ENCODE data around the gene PARP12. TPM values are rescaled to one million over a fixed set of nuclear protein-coding genes. Genes with fewer than 3 reads are reported as not detected.

PARP12 gene
- total RNA-seq, 1 donor from 2014 or later = 54.6 TPM

DNA sequence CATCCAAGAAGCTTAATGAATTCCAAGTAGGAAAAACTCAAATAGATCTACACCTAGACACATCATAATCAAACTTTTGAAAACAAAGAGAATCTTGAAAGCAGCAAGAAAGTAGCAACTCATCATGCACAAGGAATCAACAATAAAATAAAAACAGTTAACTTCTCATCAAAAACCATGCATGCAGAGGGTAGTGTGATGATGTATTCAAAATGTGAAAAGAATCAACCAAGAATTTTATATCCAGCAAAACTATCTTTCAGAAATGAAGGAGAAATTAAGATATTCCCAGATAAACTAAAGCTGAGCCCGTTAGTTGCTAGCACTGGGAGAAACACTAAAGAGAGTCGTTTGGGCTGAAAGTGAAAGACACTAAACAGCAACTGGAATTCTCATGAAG is 4.3 kb upstream of the PARP12 start:
- peaks cover 0 to 23% of the 10 kb centered on the region in 2 donors for H3K9me3 ChIP-seq
- TF ChIP-seq, protein P1, sequence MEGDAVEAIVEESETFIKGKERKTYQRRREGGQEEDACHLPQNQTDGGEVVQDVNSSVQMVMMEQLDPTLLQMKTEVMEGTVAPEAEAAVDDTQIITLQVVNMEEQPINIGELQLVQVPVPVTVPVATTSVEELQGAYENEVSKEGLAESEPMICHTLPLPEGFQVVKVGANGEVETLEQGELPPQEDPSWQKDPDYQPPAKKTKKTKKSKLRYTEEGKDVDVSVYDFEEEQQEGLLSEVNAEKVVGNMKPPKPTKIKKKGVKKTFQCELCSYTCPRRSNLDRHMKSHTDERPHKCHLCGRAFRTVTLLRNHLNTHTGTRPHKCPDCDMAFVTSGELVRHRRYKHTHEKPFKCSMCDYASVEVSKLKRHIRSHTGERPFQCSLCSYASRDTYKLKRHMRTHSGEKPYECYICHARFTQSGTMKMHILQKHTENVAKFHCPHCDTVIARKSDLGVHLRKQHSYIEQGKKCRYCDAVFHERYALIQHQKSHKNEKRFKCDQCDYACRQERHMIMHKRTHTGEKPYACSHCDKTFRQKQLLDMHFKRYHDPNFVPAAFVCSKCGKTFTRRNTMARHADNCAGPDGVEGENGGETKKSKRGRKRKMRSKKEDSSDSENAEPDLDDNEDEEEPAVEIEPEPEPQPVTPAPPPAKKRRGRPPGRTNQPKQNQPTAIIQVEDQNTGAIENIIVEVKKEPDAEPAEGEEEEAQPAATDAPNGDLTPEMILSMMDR (IDR thresholded peaks at IDR 0.05) = no peak
- H3K27ac ChIP-seq = no peak overlapping the region
- no peak overlapping the region for H3K4me3 ChIP-seq
- DNase-seq (ENCODE audit: low spot score in 2 of 2) = no peak
- intact Hi-C loops (cut with DNase I) = no loop called here
- H3K4me1 ChIP-seq = peaks cover 0 to under 1% of the 10 kb centered on the region in 2 donors
- no peaks in the 10 kb centered on the region for H3K27me3 ChIP-seq
- H3K36me3 ChIP-seq = no peaks in the 10 kb centered on the region

DNA sequence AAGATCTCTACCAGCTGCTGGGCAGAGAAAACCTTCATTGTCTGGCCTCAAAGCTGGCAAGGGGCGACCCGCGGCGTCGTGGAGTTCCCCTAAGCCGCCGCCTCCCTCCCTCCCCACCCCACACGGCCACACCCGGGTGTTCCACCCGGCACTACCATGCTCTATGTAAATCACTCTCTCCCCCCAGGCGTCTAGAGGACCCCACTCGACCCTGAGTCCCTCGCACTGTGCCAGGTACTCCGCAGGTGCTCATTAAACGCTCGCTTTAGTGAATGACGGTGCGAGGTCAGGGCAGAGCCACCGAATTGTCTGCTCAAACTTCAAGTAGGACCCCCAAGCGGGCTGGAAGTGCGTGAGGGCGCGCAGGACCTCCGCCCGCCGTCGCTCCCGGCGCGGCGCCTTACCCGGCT is 628 bp downstream of the PARP12 start:
- Histone ChIP-seq H3K9me3 (peaks cover 0 to 6% of the 10 kb centered on the region in 2 donors), H3K4me3 (peak overlapping the region; percentile 87 to 89), H3K36me3 (no peaks in the 10 kb centered on the region), H3K4me1 (peaks cover 0 to 23% of the 10 kb centered on the region in 2 donors), H3K27ac (peak overlapping the region; percentile 91 to 92), H3K27me3 (no peaks in the 10 kb centered on the region)
- intact Hi-C loops (cut with DNase I) = loop anchor here (2.0 to 5.0 kb wide), 3 partner anchors 113 to 385 kb away; partner anchors contain the start of gene HIPK2
- TF ChIP-seq, protein P1 (IDR thresholded peaks at IDR 0.05) = no peak
- no peak for DNase-seq (ENCODE audit: low spot score in 2 of 2)

DNA sequence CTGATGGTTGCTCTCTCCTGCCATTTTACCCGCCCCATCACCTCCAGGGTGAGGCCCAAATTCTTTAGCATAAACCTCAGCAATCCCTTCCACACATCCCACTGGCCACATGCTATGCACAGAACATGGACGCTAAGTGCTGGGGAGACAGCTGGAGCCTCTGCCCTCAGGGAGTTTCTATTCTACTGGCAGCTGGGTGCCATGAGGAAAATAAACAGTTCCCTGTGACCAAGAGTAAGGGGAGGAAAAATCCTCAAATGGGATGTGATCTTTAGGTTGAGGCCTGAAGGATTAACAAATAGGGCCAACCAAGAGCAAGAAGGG is 1.2 kb downstream of the PARP12 start:
- intact Hi-C loops (cut with DNase I) = loop anchor here (5.0 kb wide), 2 partner anchors 284 to 384 kb away; partner anchors contain the start of gene HIPK2
- no peaks in the 10 kb centered on the region for H3K9me3 ChIP-seq
- DNase-seq (ENCODE audit: low spot score in 2 of 2) = no peak
- TF ChIP-seq, protein P1 (IDR thresholded peaks at IDR 0.05) = no peak
- H3K36me3 ChIP-seq = no peaks in the 10 kb centered on the region
- no peaks in the 10 kb centered on the region for H3K27me3 ChIP-seq
- peak overlapping the region; percentile 91 to 92 for H3K27ac ChIP-seq
- H3K4me1 ChIP-seq = peaks cover 0 to 23% of the 10 kb centered on the region in 2 donors
- peak overlapping the region; percentile 87 to 89 for H3K4me3 ChIP-seq

DNA sequence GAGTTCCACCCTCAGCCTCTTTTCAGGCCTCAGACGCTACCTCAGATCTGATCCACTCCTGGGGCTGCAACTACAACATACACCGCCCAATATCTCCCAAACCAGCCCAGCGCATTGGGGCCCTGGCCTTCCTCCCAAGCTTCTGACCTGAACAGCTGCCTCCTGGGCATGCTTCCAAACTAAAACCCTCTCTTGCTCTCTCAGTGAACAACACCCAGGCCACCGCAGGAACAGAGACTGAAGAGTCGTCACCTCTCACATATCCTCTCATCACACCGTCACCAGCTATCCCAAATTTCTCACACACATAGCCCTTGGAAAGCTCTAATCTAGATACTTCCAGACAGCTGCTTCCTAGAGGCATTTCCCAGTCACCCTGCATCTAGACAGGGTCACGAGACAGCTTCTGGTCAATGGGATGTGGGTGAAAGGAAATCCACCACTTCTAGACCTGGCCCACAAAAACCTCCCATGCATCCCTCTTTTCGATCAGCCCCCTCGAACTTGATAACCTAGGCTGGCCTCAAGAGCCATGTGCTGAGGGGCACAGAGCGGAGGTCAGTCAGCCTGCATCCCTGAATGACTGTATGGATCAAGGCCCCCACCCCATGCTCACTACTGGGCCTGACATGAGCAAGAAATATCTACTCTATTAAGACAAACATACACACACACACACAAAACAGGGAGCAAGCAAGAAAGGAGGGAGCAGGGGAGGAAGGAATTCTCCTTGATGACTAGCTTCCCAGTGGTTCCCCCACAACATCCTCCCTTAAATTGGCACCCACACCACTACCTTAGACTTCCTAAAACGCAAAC is 1.8 kb downstream of the PARP12 start:
- Histone ChIP-seq H3K4me1 (peaks cover 0 to 23% of the 10 kb centered on the region in 2 donors), H3K27ac (peak overlapping the region; percentile 91 to 92), H3K9me3 (no peaks in the 10 kb centered on the region), H3K4me3 (peak overlapping the region; percentile 87 to 89), H3K27me3 (no peaks in the 10 kb centered on the region), H3K36me3 (peaks cover 0 to 2% of the 10 kb centered on the region in 2 donors)
- TF ChIP-seq, protein P1 (IDR thresholded peaks at IDR 0.05) = no peak
- DNase-seq (ENCODE audit: low spot score in 2 of 2) = no peak
- intact Hi-C loops (cut with DNase I) = loop anchor here (5.0 kb wide), 2 partner anchors 284 to 384 kb away; partner anchors contain the start of gene HIPK2

DNA sequence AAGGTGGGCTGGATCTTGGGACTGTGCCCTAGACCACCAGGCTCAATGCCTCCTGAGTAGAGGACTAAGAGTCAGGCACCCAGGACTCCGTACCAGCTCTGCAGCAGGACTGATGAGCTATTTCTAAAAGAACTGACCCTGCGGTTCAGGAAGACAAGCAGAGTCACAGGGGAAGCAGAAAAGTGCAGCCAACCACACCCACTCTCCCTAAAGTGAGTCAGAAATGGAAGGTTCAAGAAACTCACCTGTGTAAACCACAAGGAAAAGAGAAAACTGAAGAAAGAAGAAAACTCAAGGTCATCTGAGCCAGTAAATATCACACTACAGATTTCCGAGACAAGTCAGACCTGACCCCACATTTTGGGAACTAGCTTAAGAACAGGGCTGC is 2.5 kb downstream of the PARP12 start:
- no peaks in the 10 kb centered on the region for H3K9me3 ChIP-seq
- H3K27ac ChIP-seq = peak overlapping the region; percentile 91 to 92
- peaks cover 0 to 23% of the 10 kb centered on the region in 2 donors for H3K4me1 ChIP-seq
- peaks cover 0 to 2% of the 10 kb centered on the region in 2 donors for H3K36me3 ChIP-seq
- peak overlapping the region in 1 of 2 donors; percentile 87 for H3K4me3 ChIP-seq
- no peak for DNase-seq (ENCODE audit: low spot score in 2 of 2)
- H3K27me3 ChIP-seq = no peaks in the 10 kb centered on the region
- intact Hi-C loops (cut with DNase I) = loop anchor here (5.0 kb wide), 2 partner anchors 283 to 383 kb away; partner anchors contain the start of gene HIPK2
- TF ChIP-seq, protein P1 (IDR thresholded peaks at IDR 0.05) = no peak
